ENCODE measurements around the gene ROBO2.

DNA sequence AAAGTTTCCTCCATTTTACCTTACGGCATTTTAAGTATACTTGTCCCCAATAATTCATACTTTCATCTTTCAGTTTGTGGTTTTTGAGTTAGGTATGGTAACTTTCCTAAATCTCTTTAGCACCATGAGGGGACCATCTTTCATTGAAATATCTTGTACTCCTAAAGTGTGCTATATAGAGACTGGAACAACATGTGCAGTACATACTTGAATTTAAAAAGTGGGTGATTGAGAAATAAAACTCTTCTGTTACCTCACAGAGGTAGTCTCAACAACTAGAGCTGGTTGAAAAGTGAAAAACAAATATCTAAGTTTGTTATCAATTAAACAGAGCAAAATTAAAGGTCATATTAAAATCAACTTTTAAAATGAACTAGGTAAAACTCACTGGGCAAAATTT lies 423.1 kb downstream of the ROBO2 start:
- TF ChIP-seq, protein P1, sequence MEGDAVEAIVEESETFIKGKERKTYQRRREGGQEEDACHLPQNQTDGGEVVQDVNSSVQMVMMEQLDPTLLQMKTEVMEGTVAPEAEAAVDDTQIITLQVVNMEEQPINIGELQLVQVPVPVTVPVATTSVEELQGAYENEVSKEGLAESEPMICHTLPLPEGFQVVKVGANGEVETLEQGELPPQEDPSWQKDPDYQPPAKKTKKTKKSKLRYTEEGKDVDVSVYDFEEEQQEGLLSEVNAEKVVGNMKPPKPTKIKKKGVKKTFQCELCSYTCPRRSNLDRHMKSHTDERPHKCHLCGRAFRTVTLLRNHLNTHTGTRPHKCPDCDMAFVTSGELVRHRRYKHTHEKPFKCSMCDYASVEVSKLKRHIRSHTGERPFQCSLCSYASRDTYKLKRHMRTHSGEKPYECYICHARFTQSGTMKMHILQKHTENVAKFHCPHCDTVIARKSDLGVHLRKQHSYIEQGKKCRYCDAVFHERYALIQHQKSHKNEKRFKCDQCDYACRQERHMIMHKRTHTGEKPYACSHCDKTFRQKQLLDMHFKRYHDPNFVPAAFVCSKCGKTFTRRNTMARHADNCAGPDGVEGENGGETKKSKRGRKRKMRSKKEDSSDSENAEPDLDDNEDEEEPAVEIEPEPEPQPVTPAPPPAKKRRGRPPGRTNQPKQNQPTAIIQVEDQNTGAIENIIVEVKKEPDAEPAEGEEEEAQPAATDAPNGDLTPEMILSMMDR (IDR thresholded peaks at IDR 0.05): no peak
- TF ChIP-seq POLR2A (IDR thresholded peaks at IDR 0.05): no peak

All from esophagus squamous epithelium (tissue), 4 donors.